HG02884 (cell line): ENCODE data around the gene AFF3.

Source experiments
- ATAC-seq: cut with Tn5 transposase; IDR thresholded peaks from one replicate; pipeline ENCODE4 v1.9.1; 2021; ENCODE audit warnings: mild to moderate bottlenecking, moderate library complexity; ENCODE audit not compliant: unreplicated experiment

AFF3 gene

DNA sequence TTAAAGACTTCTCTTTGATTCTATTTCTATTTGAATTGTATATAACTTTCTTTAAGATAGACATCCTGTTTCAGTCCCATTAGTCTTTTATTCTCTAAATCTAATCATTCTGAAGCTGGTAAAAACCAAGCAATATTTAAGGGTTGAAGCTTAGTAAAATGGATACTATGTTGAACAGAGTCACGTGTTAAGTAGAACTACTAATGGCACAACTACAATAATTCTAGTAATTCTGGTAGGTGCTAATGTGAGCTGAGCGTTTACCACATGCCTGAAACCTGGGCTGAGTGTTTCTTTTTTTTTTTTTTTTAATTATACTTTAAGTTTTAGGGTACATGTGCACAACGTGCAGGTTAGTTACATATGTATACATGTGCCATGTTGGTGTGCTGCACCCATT lies 8.9 kb upstream of the AFF3 start:
- ATAC-seq, result no peak

DNA sequence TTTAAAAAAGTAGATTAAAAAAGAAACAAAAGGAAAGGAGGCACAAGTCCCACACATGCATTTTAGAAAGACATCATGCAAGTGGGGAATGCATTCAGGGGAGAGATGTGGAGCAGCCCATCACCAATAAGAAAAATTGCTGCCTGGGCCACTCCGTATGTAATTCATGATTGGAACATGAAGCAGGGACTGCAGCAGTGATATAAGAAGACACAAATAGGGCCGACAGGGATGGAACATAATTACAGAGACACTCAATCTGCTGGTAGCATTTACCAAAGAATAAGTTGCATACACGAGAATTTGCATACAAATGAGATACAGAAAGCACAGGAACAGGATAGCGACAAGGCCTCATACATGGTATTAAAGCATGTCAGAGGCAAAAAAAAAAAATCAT lies 6.5 kb upstream of the AFF3 start:
- no peak for ATAC-seq

DNA sequence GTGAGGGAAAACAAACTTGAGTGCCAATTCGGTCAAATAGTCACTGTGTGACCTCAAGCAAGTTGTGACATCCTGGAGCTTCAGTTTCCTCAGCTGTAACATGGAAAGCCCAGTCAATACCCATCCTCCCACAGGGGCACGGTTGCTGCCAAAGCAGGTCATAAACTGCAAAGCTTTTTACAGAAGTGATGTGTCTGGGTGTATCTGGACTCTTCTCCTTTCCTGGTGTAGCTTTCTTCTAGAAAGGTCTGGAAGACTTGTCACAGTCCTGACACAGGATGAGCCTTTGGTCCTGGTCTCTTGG lies 4.2 kb upstream of the AFF3 start:
- ATAC-seq, result no peak

DNA sequence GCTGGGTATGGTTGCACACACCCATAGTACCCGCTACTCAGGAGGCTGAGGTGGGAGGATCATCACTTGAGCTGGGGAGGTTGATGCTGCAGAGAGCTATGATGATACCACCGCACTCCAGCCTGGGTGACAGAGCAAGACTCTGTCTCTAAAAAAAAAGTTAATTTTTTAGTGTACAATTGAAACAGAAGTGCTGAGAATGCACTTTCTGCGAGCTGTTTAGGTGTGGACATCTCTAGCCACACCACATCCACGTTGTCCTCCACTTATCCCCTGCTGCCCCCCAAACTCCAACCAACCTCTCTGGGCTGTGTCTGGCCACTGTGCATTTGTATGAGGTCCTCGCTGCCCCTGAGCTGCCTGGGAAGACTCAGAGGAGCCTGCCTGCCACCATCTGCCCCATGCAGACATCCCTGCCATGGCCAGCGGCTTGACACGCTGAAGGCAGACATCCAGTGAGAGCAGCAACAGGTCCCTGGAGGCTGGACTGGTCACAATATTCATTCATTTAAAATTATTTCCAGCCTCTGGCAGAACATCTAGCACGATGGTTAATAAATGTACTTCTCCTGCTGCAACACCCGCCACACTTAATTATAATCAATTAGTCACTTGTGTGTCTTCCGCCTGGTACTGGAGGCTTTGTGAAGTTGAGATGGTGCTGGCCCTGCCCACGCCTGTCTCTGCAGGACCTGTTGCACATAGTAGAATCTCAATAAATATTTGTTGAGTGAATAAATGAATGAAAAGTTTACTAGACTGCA lies 3.7 kb upstream of the AFF3 start:
- ATAC-seq, result no peak

DNA sequence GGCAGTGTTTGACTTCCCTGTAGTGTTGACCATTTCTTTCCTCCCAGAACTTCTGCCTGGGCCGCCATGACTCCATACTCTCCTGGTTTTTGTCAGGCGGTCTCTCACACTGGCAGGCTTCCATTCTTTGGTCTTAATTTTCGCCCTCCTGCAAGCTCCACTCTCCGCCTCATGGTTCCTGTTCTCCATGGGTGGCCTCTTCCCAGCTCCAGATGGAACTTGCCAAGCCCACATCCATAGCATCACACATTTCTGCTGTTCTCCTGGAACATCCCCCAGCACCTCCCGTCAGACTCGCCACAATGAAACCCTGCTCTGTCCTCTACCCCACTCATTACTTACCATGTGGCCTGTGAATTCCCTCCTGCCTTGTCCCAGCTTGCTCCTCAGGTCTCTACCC lies 896 bp upstream of the AFF3 start:
- ATAC-seq, result no peak

DNA sequence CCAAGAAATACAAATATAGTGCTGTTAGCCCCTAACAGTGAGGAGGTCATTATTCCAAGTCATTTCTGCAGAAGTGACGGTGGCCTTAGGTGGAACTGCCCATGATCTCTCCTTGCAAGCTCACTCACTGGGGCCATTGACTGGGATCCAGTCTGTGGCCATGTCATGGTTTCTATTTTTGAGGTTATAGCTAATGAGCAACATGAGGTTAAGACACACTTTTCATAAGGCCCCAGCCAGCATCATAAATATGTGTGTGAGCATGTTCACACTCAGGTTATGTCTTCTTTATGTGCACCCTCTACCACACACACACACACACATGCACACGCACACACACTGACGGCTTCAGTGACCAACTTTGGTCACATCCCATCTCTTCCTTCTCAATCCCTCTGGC lies 484 bp downstream of the AFF3 start:
- no peak for ATAC-seq

DNA sequence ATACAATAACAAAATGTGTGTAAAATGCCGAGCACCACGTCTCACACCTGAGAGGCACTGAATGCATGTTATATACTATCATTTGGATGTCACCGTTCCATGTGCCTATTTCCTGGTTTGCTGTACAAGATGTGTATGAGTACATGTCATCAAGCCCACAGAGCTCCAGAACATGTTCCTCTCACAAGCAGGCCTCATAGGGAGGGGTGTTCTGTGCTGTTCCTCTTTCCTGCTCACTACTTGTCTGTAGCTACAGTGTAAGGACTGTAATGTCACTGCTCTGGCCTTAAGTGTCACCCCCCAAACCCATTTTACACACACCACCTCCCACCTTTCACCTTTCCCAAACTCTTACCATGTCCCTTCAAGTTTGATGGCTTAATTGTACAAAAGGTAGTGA lies 1.8 kb downstream of the AFF3 start:
- no peak for ATAC-seq

DNA sequence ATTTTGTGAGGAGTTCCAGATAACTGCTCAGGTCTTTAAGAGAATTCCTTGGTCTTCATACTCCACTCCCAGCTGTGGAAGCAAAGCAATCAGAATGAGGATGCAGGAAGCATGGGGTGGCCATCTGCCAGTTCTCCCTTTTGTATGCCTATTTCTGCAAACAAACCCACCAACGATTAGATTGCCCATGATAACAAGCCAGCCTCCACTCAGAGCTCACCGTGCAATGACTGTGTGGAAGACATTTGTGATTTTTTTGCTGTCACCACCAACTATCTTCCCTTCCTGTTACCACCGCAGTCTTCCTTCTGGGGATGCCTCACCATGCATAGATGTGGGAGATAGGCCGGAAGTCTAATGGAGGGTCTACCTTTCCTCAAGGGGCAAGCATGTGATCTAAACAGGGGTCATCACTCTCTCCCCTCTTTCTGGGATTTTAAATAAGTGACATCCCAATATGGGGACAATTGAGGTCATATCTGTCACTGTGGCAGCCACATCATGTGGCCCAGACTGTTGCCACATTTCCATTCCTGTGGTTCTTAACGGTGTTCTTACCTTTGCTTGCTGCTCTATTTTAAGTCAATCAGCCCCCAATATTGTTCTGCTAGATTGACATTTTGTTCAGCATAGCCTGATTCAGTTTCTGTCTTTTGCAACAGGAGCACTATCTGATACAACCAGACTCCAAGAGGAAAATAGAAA lies 4.4 kb downstream of the AFF3 start:
- ATAC-seq, result no peak

DNA sequence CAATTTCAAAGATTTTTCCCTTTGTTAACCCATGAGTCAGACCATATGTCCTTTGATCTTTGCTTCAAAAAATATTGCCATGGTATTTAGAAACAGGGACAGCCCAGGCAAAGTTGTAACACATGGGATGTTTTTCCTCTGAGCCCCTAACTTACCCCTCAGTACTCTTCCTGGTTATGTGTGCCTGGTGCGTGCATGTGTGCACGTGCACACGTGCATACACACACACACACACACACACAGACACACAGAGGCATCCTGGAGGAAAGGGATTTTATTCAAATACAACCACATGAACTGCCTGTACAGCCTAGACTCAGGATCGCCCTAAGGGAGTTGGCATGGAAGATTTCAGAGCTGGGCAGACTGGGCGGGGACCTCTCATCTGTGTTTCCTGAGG lies 5.1 kb downstream of the AFF3 start:
- ATAC-seq, result no peak

DNA sequence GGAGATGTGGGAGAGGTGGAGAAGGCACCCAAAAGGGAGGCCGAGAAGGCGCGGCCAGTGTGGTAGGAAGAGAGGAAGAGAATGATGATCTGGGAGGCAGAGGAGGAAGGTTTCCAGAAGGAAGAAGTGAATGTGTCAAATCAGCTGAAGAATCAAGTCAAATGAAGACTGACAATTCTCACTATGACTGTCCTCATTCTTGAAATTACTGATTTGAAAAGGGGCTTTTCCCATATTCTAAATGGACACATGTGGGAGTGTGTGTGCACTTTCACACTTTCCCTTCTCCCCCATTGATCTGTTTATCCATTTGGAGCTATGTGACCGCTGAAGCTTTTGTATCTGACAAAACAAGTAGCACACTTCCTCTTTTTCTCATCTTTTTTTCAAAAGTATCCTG lies 6.1 kb downstream of the AFF3 start:
- ATAC-seq, result no peak

DNA sequence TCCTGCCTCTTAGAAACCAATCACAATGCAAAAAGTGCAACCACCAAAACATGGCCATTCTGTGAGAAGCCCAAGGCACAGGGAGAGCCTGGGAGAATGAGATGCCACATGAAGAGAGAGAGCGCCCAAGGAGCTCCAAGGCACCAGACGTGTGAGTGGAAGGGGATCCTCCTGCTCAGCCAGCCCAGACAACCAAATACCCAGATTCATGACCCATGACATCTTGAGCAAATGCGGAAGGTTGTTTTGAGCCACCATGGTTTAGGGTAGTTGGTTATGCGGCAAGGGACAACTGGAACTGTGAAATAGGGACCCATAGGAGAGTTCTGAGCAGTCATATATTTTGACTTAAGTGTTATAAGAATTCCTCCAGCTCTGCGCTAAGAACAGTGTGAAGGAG lies 7.0 kb downstream of the AFF3 start:
- ATAC-seq, result no peak

DNA sequence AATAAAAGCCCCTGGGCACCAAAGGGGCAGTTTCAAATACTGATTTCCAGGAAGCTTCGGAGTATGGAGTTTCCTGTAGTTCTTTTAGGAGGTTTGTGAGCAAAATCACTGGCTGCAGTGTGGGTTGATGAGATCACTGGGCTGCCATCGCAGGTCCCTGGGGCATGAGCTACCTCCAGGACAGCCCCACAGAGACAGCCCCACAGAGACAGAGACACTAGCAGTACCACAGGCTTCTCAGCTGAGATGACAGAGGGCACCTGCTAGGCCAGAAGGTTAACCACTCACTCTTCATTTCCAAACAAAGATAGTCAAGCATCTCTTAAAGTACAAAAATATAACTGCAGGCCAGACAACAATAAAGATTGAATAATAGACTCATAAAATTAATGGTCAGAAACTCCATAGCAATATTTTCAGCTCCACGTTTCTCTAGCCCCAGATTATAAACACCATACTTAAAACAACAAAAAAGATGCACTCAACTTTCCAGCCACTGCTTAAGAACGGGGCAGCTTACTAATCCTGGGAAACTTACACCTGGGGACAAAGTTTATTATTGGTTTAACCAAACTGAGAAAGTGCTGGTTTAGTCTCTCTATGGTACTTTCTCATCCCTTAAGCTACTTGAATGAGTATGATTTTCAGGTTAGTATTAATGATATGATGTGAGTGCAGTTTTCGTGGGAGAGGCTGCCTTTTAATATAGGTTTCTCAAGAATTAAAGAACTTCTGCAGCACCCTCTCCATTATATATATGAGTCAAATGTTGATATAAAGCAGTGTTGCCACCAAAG lies 11.6 kb downstream of the AFF3 start:
- ATAC-seq, result peak; percentile 65

DNA sequence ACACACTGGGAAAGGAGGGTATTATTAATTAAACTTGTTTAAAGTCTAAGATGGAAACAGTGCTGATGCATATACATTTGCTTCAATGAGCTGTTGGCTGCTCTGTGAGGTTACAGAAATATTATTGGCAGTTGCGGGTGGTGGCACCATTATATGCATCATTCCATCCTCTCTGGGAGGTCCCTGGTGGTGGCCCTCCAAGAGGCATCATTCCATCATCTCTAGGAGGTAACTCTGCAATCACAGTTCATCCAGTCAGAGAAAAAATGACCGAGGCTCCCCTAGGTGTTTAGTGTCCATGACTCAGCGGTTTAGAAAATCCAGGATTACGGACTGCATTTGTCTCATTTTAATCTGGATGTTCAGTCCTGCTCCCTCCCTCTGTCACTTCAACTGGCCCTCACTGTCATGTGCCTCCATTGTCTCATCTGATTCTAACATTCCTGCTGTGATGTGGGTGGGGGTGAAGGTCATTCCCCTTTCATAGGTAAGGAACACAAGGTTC lies 15.4 kb downstream of the AFF3 start:
- ATAC-seq, result no peak

DNA sequence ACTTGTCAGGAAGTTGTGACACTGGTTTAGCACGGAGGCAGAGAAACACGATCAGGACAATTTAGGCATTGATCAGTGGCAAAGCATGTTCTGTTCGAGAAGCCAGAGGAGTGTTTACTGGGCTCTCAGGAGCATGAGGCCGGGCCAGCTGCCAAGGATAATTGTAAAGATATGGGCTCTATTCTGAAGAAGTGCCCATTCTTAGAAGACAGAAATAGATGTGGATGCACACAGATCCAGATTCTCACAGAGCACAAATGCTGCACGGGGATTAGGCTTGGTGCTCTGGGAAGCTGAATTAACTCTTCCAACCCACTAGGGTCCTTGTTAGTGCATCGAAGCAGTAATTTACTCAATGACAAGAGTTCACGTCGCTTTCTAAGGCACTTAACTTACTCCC lies 16.2 kb downstream of the AFF3 start:
- no peak for ATAC-seq

DNA sequence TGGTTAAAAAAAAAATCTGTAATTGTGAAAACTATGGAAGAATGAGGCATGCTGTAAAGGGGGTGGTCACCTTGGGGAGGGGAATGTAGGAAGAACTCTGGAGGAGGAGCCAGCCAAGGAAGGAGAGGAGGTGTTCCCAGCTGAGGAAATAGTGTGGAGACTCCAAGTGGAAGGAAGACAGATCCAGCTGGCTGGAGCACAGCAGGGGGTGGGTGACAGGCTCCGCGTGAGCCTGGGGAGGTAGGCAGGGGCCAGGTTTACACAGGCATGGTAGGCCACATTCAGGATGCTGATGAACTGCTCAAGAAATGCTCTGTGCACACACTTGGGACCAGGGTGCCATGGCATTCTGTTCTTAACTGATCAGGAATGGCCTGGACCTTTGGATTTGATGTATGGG lies 16.8 kb downstream of the AFF3 start:
- ATAC-seq, result no peak

DNA sequence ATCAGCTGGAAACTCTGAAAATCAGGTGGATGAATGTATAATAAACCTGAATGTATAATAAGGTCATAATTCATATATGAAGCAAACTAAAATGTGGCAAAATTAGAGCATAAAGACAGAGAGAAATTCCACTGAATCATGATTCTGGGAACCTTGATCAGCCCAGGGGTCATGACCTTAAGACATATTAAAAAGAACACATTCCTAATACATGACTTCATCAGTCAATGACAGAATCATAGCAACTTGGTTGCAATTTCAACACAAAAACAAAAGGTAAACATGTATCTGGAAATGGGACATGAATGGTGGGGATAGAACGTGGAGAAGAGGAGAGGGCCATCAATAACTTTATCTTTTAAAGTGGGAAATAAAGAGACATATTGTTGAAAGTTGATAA lies 17.6 kb downstream of the AFF3 start:
- no peak for ATAC-seq

DNA sequence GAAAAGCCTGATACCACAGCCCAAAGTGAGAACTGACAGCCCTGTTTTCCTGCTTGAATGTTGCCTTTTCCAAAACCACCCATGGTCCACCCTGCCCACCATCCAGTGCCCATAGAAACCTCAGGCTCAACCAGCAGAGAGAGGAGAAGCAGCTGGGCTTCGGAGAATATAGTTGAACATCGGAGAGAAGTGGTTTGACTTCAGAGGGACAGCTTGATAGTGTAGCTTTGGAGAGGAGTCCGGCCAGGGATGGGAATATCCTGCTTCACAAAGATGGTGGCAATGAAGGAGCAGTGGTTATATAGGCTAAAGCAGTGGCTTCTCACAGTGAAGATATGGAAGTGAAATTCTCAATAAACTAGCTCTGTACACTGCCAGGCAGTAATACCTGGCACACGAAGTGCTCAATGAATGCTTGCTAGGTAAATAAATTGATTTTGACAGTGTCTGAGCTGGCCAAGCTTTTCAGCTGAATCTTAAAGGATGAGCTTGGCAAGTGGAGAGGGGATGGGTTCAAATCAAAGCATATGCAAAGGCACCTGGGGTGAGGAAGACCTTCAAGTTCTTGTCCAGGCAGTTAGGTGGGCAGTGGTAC lies 21.2 kb downstream of the AFF3 start:
- no peak for ATAC-seq

DNA sequence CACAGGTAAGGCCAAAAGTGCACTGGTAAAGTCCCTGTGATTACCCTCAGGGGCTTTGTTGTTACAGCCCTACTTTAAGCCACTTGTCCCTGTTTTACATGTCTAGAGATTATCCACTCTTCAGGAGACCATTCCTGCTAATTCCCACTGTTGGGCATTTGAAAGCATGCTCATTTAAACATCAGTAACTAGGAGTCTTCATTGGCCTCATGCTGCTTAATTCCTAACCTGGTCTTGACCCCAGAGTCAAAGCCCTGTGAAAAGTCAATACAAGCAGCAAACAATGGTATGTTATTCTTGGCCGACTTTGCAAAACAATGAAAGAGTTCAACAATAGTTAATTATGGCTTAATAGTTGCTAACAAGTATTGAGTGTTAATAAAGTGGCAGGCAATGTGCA lies 23.2 kb downstream of the AFF3 start:
- no peak for ATAC-seq

DNA sequence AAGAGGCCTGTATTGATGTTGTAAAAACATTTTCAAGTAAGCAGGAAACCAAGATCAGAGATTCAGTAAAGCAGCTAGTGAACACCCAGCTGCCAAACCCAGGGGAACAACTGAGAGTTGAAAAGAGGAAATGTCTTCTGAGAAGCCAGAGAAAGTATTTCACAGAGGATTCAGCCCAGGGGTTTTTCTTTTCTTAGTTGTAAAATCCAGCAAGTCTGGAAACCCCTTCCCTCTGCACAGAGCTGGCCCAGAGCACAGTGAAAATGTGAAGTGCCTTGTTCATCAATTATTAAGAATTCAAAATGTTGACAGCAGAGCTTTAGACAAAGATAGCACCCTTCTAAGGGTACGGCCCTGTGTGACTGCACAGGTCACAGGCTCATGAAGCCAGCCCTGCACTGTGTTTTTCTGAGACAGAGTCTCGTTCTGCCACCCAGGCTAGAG lies 28.4 kb downstream of the AFF3 start:
- peak; percentile 81 for ATAC-seq

DNA sequence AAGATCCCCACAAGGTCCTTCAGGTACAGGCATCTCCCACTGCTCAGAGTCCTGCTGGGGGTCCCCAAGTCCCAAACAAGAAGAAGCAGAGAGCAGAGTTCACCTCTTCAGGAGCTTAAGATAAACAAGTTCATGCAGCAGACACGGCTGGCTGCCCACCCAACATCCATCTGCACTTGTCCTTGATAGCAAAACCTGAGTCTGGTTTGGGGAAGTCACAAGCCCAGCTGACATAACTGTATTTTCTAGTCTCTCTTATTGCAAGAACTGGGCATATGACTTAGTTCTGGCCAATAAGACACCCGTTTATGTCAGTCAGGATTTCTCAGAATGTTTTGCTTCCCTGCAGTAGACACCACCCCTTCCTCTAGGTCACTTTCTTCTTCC lies 31.8 kb downstream of the AFF3 start:
- ATAC-seq, result no peak

DNA sequence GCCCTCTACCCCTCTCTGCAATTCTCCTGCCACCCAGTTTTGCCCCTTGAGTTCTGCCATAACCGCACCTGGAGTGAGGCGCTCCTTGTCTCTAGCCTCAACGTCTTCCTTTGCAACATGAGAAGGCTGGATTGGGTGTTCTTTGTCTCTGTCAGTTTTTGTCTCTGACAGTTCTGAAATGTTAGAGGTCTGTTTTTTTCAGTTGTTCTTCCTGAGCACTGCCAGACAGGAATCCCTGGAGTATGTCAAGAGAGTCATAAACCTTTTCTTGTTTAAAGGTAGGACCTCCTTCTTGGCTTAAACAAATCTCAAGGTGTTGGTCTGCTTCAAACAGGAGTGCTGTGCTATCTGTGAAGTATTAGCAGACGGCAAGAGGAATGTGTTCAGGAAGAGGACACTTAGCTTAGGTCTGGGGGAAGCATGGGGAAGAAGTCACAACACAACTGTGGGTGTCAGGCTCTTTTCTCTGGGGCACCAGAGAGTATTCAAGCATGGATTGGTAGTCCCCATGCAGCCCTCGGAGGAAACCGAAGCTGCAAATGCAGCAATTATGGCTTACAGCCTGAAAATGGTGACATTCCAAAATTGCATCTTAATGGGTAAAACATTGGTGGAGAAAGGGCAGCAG lies 32.3 kb downstream of the AFF3 start:
- ATAC-seq, result no peak
